GM18873 (cell line): ENCODE data around the gene CD200R1.

Experiments used
- ATAC-seq: cut with Tn5 transposase; IDR thresholded peaks from one replicate; pipeline ENCODE4 v1.9.1; 2021; ENCODE audit warnings: mild to moderate bottlenecking, moderate library complexity, moderate number of reproducible peaks; ENCODE audit not compliant: unreplicated experiment, low FRiP score

Gene CD200R1

DNA sequence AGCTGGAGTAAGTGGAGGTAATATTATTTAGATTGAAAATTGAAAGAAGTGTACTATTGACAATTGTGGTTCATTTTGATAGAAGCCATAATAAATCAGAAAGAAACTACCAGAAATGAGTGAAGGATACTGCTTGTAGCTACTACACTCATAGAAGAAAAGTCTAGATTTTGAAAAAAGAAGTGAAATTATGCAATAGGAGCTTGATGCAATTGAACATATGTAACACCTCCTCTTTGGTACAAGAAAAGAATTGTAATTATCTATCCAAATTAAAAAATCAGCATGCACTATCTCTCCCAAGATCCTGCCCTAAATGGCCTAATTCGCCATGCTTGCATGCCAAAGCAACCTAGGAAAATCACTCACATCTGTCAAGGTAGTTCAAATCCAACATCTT lies 77.1 kb downstream of the CD200R1 start:
- ATAC-seq: no peak

- ATAC-seq: no peak
Measured at GRCh38 chr3:112894258-112894657, 80.6 kb downstream of the CD200R1 start.

- ATAC-seq: no peak
Measured at GRCh38 chr3:112889357-112889756, 85.5 kb downstream of the CD200R1 start.

DNA sequence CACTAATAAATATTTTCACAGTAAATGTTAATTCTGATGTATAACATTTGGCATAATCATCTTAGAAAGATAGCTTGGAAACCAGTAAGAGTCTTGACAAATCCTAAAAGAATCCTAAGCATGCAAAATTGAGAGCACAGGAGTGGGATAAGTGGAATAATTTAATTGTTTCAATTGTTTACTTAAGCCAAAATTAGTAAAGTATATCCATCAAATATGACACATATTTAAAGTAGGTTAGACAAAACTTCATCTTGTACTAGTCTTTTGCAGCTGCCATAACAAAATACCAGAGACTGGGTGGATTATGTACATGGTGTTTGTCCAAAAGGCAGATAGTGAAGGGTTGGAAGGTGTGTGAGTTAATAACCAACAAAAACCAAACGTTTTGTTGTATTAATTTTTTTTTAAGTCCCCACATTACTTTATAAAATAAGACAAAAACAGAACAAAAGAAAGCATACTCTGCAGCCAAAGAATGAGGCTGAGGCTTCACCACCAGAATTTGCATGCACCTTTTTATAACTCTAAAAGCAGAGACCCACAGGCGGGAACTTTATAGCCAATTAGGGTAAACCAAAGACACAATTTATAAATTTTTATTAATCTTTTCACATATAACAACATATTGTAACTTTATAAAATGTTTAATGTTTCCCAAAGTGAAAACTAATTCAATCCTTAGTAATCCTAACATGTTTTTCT lies 86.4 kb downstream of the CD200R1 start:
- ATAC-seq: no peak

DNA sequence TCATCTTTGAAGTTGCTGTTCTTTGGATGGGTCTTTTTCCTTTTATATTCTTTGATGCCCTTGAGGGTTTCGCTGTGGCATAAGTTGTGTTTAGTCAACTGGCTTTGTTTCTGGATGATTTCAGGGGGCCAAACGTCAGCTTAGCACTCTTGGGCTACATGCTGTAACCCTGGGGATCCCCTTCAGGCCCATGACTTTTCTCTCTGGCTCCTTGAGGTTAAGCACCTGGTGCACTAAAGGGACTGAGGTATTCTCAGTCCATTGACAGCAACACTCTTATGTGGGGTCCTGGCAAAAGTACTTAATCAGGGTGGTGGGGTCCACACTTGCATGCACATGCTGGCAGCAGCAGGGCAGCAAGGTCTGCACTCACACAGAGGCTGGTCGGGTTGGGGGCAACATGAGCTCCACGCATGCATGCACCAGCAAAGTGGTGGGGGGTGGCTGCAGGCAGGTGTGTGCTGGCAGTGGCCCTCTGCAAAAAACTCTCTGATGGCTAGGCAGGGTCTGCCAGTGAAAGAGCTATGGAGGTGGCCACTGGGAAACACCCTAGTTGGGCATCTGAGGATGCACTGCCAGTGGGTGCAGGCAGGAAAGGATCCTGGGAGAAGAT lies 90.1 kb downstream of the CD200R1 start:
- ATAC-seq: no peak

DNA sequence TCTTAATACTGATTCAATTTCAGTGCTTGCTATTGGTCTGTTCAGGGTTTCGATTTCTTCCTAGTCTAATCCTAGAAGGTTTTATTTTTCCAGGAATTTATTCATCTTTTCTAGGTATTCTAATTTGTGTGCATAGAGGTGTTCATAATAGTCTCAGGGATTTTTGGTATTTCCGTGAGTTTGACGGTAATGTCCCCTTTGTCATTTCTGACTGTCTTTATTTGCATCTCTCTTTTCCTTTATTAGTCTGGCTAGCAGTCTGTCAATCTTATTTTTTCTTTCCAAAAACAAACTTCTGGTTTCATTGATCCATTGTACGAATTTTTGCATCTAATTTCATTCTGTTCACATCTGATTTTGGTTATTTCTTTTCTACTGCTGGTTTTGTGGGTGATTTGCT lies 93.0 kb downstream of the CD200R1 start:
- peak; percentile 61 for ATAC-seq

DNA sequence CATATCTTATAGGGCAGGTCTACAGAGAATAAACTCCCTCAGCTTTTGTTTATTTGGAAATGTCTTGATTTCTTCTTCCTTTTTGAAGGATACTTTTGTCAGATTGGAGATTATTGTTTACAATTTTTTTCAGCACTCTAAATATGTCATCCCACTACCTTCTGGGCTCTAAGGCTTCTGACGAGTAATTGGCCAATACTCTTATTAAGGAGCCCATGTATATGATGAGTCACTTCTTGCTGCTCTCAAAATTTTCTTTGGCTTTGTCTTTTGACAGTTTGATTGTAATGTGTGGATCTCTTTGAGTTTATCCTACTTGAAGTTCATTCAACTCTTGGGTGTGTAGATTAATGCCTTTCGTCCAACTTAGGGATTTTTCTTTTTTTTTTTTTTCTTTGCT lies 99.3 kb downstream of the CD200R1 start:
- no peak for ATAC-seq

- ATAC-seq: no peak
Measured at GRCh38 chr3:112874725-112875124, 100.2 kb downstream of the CD200R1 start.

DNA sequence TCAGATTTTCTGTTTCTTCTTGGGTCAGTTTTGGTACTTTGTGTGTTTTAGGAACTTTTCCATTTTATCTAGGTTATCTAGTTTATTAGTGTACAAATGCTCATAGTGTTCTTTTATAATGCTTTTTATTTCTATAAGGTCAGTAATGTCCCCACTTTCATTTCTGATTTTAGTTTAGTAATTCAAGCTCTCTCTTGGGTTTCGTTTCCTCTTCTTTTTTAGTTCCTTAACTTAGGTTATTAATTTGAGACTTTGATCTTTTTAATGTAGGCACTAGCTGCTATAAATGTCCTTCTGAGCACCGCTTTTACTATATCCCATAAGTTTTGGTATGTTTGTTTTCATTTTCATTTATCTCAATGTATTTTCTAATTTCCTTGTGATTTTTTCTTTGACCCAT lies 101.3 kb downstream of the CD200R1 start:
- no peak for ATAC-seq

DNA sequence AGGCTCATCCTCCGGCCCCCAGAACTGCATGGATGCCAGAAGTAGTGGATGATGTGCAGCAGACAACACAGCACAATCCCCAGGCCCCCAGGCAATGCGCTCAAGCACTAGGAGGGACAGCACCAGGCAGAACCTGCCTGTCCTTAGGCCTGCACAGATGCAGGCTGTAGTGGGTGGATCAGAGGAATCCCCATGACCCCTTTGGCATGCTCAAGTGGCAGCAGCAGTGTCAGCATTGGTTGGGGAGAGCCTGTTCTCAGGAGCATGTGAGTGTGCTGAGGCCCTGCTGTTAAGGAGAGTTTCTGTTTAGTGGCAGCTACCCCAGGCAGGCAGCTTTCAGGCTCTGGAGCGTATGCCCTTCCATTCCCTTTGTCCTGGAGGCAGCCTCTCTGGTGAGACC lies 103.2 kb downstream of the CD200R1 start:
- ATAC-seq: no peak
